Measurements from ENCODE around the gene ST6GALNAC1. TPM values are rescaled to one million over a fixed set of nuclear protein-coding genes. Genes with fewer than 3 reads are reported as not detected.

Gene ST6GALNAC1
- total and polyA plus RNA-seq, 4 donors, result 13.9 to 24.9 (median 20.9) TPM

DNA sequence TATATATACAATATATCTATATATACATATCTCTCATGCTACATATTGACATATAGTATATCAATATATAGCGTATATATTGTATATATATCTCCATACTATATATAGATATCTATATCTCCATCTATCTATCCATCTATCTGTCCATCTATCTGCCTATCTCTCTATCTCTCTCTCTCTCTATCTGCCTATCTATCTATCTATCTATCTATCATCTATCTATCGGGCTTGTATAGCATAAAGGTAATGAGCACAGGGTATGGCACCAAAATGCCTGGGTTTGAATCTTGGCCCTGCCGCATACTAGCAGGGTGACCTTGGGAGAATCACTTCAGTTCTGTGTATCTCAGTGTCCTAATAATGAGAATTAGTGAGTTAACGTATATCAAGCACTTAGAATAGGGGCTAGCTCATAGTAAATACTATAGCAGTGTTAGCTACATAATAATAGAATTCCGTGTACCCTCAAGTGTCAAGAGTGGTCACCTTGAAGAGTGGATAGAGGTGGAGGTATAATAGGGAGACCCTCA lies 1.5 kb downstream of the ST6GALNAC1 start:
- peaks cover 0 to 12% (median 0%) of the 10 kb centered on the region in 5 donors for H3K4me1 ChIP-seq (ENCODE audit: control insufficient read depth in 5 of 5, insufficient read depth in 5 of 5, low read length in 5 of 5)
- no peak overlapping the region for H3K9ac ChIP-seq (ENCODE audit: insufficient read depth in 1 of 2, low read length in 2 of 2)
- no peaks in the 10 kb centered on the region for H3K36me3 ChIP-seq (ENCODE audit: control insufficient read depth in 4 of 4, insufficient read depth in 4 of 4, low read length in 4 of 4)
- H3K27ac ChIP-seq (ENCODE audit: low read depth in 1 of 2, low read length in 1 of 2), result no peak overlapping the region
- no peaks in the 10 kb centered on the region for H3K27me3 ChIP-seq (ENCODE audit: control insufficient read depth in 3 of 3, insufficient read depth in 3 of 3, low read length in 2 of 3)
- DNase-seq (no peak), ATAC-seq (ENCODE audit: insufficient read depth, low FRiP score) (no peak)
- H3K4me3 ChIP-seq, result no peak overlapping the region
- TF ChIP-seq, protein P1, sequence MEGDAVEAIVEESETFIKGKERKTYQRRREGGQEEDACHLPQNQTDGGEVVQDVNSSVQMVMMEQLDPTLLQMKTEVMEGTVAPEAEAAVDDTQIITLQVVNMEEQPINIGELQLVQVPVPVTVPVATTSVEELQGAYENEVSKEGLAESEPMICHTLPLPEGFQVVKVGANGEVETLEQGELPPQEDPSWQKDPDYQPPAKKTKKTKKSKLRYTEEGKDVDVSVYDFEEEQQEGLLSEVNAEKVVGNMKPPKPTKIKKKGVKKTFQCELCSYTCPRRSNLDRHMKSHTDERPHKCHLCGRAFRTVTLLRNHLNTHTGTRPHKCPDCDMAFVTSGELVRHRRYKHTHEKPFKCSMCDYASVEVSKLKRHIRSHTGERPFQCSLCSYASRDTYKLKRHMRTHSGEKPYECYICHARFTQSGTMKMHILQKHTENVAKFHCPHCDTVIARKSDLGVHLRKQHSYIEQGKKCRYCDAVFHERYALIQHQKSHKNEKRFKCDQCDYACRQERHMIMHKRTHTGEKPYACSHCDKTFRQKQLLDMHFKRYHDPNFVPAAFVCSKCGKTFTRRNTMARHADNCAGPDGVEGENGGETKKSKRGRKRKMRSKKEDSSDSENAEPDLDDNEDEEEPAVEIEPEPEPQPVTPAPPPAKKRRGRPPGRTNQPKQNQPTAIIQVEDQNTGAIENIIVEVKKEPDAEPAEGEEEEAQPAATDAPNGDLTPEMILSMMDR (IDR thresholded peaks at IDR 0.05; ENCODE audit: control extremely low read depth, extremely low read depth), result no peak
- 85 to 93% methylated on average over 5 of the region's 5 CpGs for WGBS, 2 donors
- H3K9me3 ChIP-seq (ENCODE audit: control insufficient read depth in 4 of 4, insufficient read depth in 3 of 4, low read length in 3 of 4), result no peaks in the 10 kb centered on the region

DNA sequence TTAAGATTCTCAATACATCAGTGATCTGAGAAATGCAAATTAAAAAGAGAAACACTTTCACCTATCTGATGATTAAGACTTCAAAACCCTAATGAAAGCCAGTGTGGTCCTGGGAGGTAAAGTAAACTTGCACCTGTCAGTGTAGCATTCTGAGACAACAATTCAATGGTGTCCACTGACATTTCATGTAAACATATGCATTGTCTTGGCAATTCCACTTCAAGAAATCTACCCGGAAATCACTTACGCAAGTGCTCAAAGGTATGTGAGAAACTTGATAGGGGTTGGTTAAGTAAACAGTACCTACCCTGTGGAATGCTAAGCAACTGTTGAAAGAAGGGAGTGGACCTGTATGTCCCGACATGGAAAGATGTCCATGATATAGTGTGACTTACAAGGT lies 2.1 kb downstream of the ST6GALNAC1 start:
- 27 to 40% methylated on average over 3 of the region's 3 CpGs for WGBS, 2 donors
- Histone ChIP-seq H3K4me3 (no peak overlapping the region), H3K36me3 (ENCODE audit: control insufficient read depth in 4 of 4, insufficient read depth in 4 of 4, low read length in 4 of 4) (no peaks in the 10 kb centered on the region), H3K9me3 (ENCODE audit: control insufficient read depth in 4 of 4, insufficient read depth in 3 of 4, low read length in 3 of 4) (no peaks in the 10 kb centered on the region), H3K4me1 (ENCODE audit: control insufficient read depth in 5 of 5, insufficient read depth in 5 of 5, low read length in 5 of 5) (peaks cover 0 to 12% (median 0%) of the 10 kb centered on the region in 5 donors), H3K27ac (ENCODE audit: low read depth in 1 of 2, low read length in 1 of 2) (no peak overlapping the region), H3K9ac (ENCODE audit: insufficient read depth in 1 of 2, low read length in 2 of 2) (no peak overlapping the region), H3K27me3 (ENCODE audit: control insufficient read depth in 3 of 3, insufficient read depth in 3 of 3, low read length in 2 of 3) (no peaks in the 10 kb centered on the region)
- TF ChIP-seq, protein P1 (IDR thresholded peaks at IDR 0.05; ENCODE audit: control extremely low read depth, extremely low read depth), result no peak
- ATAC-seq (ENCODE audit: insufficient read depth, low FRiP score) (peak; percentile 59), DNase-seq (peak in 2 of 3 donors; percentile 59 to 81)

DNA sequence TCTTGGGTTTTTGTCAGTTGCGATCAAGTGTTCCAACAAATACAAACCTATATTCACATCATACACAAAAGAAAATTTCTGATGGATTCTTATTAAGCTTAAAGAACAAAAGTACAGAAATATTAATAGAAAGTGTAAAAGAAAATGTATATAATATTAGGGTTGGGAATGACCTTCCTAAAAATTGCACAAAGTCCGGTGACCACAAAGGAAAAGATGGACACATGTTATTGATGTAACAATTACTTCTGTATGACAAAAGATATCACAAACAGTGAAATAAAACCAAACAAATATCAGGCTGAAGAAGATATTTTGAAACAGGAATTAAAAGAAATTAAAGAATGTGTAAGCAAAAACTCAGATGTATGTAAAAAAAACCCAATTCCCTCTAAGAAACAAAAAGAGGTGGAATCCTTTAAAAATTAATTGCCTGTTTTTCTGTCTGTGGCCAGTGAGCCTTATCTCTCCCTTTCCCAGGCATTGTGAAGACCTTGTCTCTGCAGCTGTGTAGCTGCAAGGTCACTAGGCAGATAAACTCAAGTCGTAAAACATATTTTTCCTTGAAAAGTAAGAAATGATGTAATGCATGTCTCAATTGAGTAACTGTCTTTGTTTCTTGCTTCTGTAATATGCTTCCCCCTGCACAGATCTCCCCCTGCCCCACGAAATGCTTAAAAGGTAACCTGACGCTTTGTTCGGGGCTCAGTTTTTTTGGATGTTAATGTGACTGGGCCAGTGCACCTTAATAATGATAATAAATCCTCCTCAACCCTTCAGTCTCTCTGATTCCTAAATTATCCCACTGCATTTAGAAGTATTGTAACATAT lies 2.8 kb downstream of the ST6GALNAC1 start:
- H3K27ac ChIP-seq (ENCODE audit: low read depth in 1 of 2, low read length in 1 of 2), result no peak overlapping the region
- 48 to 59% methylated on average over 6 of the region's 6 CpGs for WGBS, 2 donors
- H3K4me1 ChIP-seq (ENCODE audit: control insufficient read depth in 5 of 5, insufficient read depth in 5 of 5, low read length in 5 of 5), result peaks cover 0 to 12% (median 4%) of the 10 kb centered on the region in 5 donors
- no peak for ATAC-seq (ENCODE audit: insufficient read depth, low FRiP score)
- no peak for DNase-seq
- no peaks in the 10 kb centered on the region for H3K9me3 ChIP-seq (ENCODE audit: control insufficient read depth in 4 of 4, insufficient read depth in 3 of 4, low read length in 3 of 4)
- H3K36me3 ChIP-seq (ENCODE audit: control insufficient read depth in 4 of 4, insufficient read depth in 4 of 4, low read length in 4 of 4), result no peaks in the 10 kb centered on the region
- TF ChIP-seq, protein P1 (IDR thresholded peaks at IDR 0.05; ENCODE audit: control extremely low read depth, extremely low read depth), result no peak
- no peak overlapping the region for H3K4me3 ChIP-seq
- no peak overlapping the region for H3K9ac ChIP-seq (ENCODE audit: insufficient read depth in 1 of 2, low read length in 2 of 2)
- no peaks in the 10 kb centered on the region for H3K27me3 ChIP-seq (ENCODE audit: control insufficient read depth in 3 of 3, insufficient read depth in 3 of 3, low read length in 2 of 3)
